ENCODE results near the gene ANKRD6. TPM values are rescaled to one million over a fixed set of nuclear protein-coding genes. Genes with fewer than 3 reads are reported as not detected.
"Not testable (repeated sequence)": the region's sequence is repeated elsewhere in the genome, so short reads cannot be mapped to it uniquely, and the experiment has no call there.

Gene ANKRD6
- total RNA-seq, 1 donor from 2014 or later: 70.9 TPM

GRCh38 chr6:89387516-89388201 lies 45.3 kb upstream of the ANKRD6 start:
- no peaks in the 10 kb centered on the region for H3K27me3 Mint-ChIP-seq (ENCODE audit: unreplicated experiment)
- no peak for TF ChIP-seq CTCF (IDR thresholded peaks at IDR 0.05; ENCODE audit: unreplicated experiment)
- DNase-seq (ENCODE audit: low spot score): no peak
- H3K9me3 Mint-ChIP-seq (ENCODE audit: unreplicated experiment): no peaks in the 10 kb centered on the region
- no peak overlapping the region for H3K27ac Mint-ChIP-seq (ENCODE audit: unreplicated experiment)
- no peaks in the 10 kb centered on the region for H3K36me3 Mint-ChIP-seq (ENCODE audit: low read depth, unreplicated experiment)
- H3K4me1 Mint-ChIP-seq (ENCODE audit: unreplicated experiment): no peaks in the 10 kb centered on the region
- no peak overlapping the region for H3K4me3 Mint-ChIP-seq (ENCODE audit: unreplicated experiment)

- no peak for DNase-seq (ENCODE audit: low spot score)
- Mint-ChIP-seq H3K9me3 (ENCODE audit: unreplicated experiment) (no peaks in the 10 kb centered on the region), H3K4me1 (ENCODE audit: unreplicated experiment) (no peaks in the 10 kb centered on the region), H3K27me3 (ENCODE audit: unreplicated experiment) (no peaks in the 10 kb centered on the region), H3K27ac (ENCODE audit: unreplicated experiment) (no peak overlapping the region), H3K4me3 (ENCODE audit: unreplicated experiment) (no peak overlapping the region), H3K36me3 (ENCODE audit: low read depth, unreplicated experiment) (no peaks in the 10 kb centered on the region)
- TF ChIP-seq CTCF (IDR thresholded peaks at IDR 0.05; ENCODE audit: unreplicated experiment): no peak
Observed at GRCh38 chr6:89388846-89389245, 44.1 kb upstream of the ANKRD6 start.

- Mint-ChIP-seq H3K27ac (ENCODE audit: unreplicated experiment) (no peak overlapping the region), H3K4me1 (ENCODE audit: unreplicated experiment) (no peaks in the 10 kb centered on the region), H3K27me3 (ENCODE audit: unreplicated experiment) (no peaks in the 10 kb centered on the region), H3K36me3 (ENCODE audit: low read depth, unreplicated experiment) (no peaks in the 10 kb centered on the region), H3K9me3 (ENCODE audit: unreplicated experiment) (no peaks in the 10 kb centered on the region), H3K4me3 (ENCODE audit: unreplicated experiment) (no peak overlapping the region)
- no peak for DNase-seq (ENCODE audit: low spot score)
- TF ChIP-seq CTCF (IDR thresholded peaks at IDR 0.05; ENCODE audit: unreplicated experiment): no peak
Observed at GRCh38 chr6:89392823-89393222, 40.1 kb upstream of the ANKRD6 start.

- Mint-ChIP-seq H3K36me3 (ENCODE audit: low read depth, unreplicated experiment) (no peaks in the 10 kb centered on the region), H3K27ac (ENCODE audit: unreplicated experiment) (no peak overlapping the region), H3K9me3 (ENCODE audit: unreplicated experiment) (no peaks in the 10 kb centered on the region), H3K4me1 (ENCODE audit: unreplicated experiment) (no peaks in the 10 kb centered on the region), H3K4me3 (ENCODE audit: unreplicated experiment) (no peak overlapping the region), H3K27me3 (ENCODE audit: unreplicated experiment) (no peaks in the 10 kb centered on the region)
- no peak for TF ChIP-seq CTCF (IDR thresholded peaks at IDR 0.05; ENCODE audit: unreplicated experiment)
- no peak for DNase-seq (ENCODE audit: low spot score)
Observed at GRCh38 chr6:89393659-89394058, 39.3 kb upstream of the ANKRD6 start.

- not testable (repeated sequence) for H3K4me3 Mint-ChIP-seq (ENCODE audit: unreplicated experiment); H3K9me3 Mint-ChIP-seq (ENCODE audit: unreplicated experiment); DNase-seq (ENCODE audit: low spot score); H3K36me3 Mint-ChIP-seq (ENCODE audit: low read depth, unreplicated experiment); H3K27me3 Mint-ChIP-seq (ENCODE audit: unreplicated experiment)
- peaks cover 10% of the 10 kb centered on the region for H3K4me1 Mint-ChIP-seq (ENCODE audit: unreplicated experiment)
- peak overlapping the region; percentile 36 for H3K27ac Mint-ChIP-seq (ENCODE audit: unreplicated experiment)
Observed at GRCh38 chr6:89397884-89398283, 35.1 kb upstream of the ANKRD6 start.
